Measurements from ENCODE around the gene SRGN. TPM values are rescaled to one million over a fixed set of nuclear protein-coding genes. Genes with fewer than 3 reads are reported as not detected.

The SRGN gene
- polyA plus RNA-seq, 6 donors from 2014 or later = 25.2 to 40.7 (median 33.6) TPM

DNA sequence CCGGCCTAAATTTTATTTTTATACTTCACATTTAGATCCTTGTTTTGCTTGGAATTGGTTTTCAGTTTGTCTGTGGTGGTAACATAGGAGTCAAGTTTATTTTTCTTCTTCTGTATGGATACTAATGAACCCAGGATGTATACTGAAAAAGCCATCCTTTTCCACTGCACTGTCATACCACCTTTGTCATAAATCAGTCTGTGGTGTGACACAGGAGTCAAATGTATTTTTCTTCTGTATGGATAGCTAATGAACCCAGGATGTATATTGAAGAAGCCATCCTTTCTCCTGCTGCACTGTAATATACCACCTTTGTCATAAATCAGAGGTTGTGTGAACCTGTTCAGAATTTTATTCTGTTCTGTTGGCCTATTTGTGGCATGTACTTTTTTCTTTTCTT is 57.4 kb downstream of the SRGN start:
- Mint-ChIP-seq H3K36me3 (no peaks in the 10 kb centered on the region), H3K27me3 (no peaks in the 10 kb centered on the region), H3K27ac (no peak overlapping the region), H3K4me1 (peaks cover 20 to 34% (median 26%) of the 10 kb centered on the region in 3 donors), H3K4me3 (no peak overlapping the region), H3K9me3 (no peaks in the 10 kb centered on the region)
- DNase-seq (no peak), ATAC-seq (ENCODE audit: low read depth in 2 of 2) (no peak)

DNA sequence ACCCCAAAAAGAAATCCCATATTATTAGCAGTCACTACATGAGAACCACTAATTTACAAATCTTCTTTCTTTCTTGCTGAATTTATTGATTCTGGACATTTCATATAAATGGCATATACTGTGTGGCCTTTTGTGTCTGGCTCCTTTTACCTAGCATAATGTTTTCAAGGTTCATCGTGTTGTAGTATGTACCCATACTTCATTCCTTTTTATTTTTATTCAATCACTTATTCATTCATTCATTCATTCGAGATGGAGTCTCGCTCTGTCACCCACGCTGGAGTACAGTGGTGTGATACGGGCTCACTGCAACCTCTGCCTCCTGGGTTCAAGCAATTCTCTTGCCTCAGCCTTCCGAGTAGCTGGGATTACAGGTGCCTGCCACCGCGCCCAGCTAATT is 58.0 kb downstream of the SRGN start:
- no peak overlapping the region for H3K27ac Mint-ChIP-seq
- H3K36me3 Mint-ChIP-seq = no peaks in the 10 kb centered on the region
- no peaks in the 10 kb centered on the region for H3K27me3 Mint-ChIP-seq
- H3K4me3 Mint-ChIP-seq = no peak overlapping the region
- H3K4me1 Mint-ChIP-seq = peaks cover 19 to 31% (median 29%) of the 10 kb centered on the region in 3 donors
- DNase-seq (no peak), ATAC-seq (ENCODE audit: low read depth in 2 of 2) (no peak)
- no peaks in the 10 kb centered on the region for H3K9me3 Mint-ChIP-seq

- Mint-ChIP-seq H3K36me3 (no peaks in the 10 kb centered on the region), H3K9me3 (no peaks in the 10 kb centered on the region), H3K4me3 (no peak overlapping the region), H3K27me3 (no peaks in the 10 kb centered on the region), H3K4me1 (peaks cover 17 to 31% (median 25%) of the 10 kb centered on the region in 3 donors), H3K27ac (peak overlapping the region in 3 of 6 donors; percentile 8 to 35 (median 33))
- ATAC-seq (ENCODE audit: low read depth in 2 of 2) = no peak
- no peak for DNase-seq
These were observed 58.9 kb downstream of the SRGN start for GRCh38 chr10:69146759-69147158.

DNA sequence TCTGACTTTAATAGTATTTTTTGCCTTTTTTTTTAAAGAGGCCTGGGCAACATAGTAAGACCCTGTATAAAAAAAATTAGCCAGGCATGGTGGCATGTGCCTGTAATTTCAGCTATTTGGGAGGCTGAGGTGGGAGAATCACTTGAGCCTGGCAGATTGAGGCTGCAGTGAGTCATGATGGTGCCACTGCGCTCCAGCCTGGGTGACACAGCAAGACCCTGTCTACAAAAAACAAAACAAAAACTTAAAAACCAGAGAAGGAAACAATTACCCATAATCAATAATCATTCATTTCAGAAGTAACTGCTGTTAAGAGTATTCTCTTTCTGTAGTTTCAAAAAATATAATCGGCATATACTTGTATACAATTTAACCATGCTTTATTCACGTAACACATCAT is 64.1 kb downstream of the SRGN start:
- no peaks in the 10 kb centered on the region for H3K9me3 Mint-ChIP-seq
- H3K27ac Mint-ChIP-seq = no peak overlapping the region
- no peak for DNase-seq
- no peaks in the 10 kb centered on the region for H3K36me3 Mint-ChIP-seq
- peaks cover 9 to 19% (median 10%) of the 10 kb centered on the region in 3 donors for H3K4me1 Mint-ChIP-seq
- no peaks in the 10 kb centered on the region for H3K27me3 Mint-ChIP-seq
- ATAC-seq (ENCODE audit: low read depth in 2 of 2) = no peak
- H3K4me3 Mint-ChIP-seq = no peak overlapping the region

DNA sequence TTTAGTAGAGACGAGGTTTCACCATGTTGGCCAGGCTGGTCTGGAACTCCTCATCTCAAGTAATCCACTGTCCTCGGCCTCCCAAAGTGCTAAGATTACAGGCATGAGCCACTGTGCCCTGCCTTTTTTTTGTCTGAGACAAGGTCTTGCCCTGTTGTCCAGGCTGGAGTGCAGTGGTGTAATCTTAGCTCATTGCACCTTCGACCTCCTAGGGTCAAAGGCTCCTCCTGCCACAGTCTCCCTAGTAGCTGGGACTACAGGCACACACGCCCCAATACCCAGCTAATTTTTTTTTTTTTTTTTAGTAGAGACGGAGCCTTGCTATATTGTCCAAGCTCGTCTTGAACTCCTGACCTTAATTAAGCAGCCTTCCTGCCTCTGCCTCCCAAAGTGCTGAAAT is 65.3 kb downstream of the SRGN start:
- Mint-ChIP-seq H3K36me3 (peaks cover 0 to 3% of the 10 kb centered on the region in 2 donors), H3K4me3 (no peak overlapping the region), H3K27me3 (no peaks in the 10 kb centered on the region), H3K9me3 (no peaks in the 10 kb centered on the region), H3K4me1 (peaks cover 9 to 14% (median 10%) of the 10 kb centered on the region in 3 donors), H3K27ac (no peak overlapping the region)
- no peak for ATAC-seq (ENCODE audit: low read depth in 2 of 2)
- DNase-seq = no peak

Other genes starting within 250 kb of the SRGN start
- gene DDX50, start 186.8 kb upstream of the SRGN start, polyA plus RNA-seq (ENCODE audit: low read depth in 6 of 6) = 10 to 100 TPM; 29.1 to 59.3 (median 32.6) TPM
- 10 to 100 TPM; 10.8 to 18.3 (median 17.1) TPM for gene DDX21, start 131.9 kb upstream of the SRGN start, polyA plus RNA-seq (ENCODE audit: low read depth in 6 of 6)
- 1 to 10 TPM in 5 of 6 donors, not detected in 1; 2.8 to 6.9 (median 4.4) TPM for gene KIFBP, start 99.3 kb upstream of the SRGN start, polyA plus RNA-seq (ENCODE audit: low read depth in 6 of 6)
- 10 to 100 TPM; 23.1 to 32.8 (median 31.5) TPM for gene VPS26A, start 36.1 kb downstream of the SRGN start, polyA plus RNA-seq (ENCODE audit: low read depth in 6 of 6)
- gene SUPV3L1, start 92.1 kb downstream of the SRGN start, polyA plus RNA-seq (ENCODE audit: low read depth in 6 of 6) = 10 to 100 TPM; 15.4 to 26.3 (median 21.5) TPM
- not detected for gene HKDC1, start 132.2 kb downstream of the SRGN start, polyA plus RNA-seq (ENCODE audit: low read depth in 6 of 6)
- 10 to 100 TPM; 45.7 to 71.0 (median 59.3) TPM for gene HK1, start 190.4 kb downstream of the SRGN start, polyA plus RNA-seq (ENCODE audit: low read depth in 6 of 6)

All from naive B cell (primary cell).